Right atrium auricular region (tissue), 2 donors: ENCODE results near the gene RHAG. TPM values are rescaled to one million over a fixed set of nuclear protein-coding genes. Genes with fewer than 3 reads are reported as not detected.

ENCODE experiments used
- DNase-seq: peaks from one replicate; pipeline ENCODE4 v3.0.0-alpha.2; 2019; ENCODE audit warnings: low spot score
- H3K27ac ChIP-seq, 2 donors: fragments of 200-600 bp; sonication (generic); 1 replicate in 1 of 2; 2 replicates in 1 of 2; pipeline ENCODE4 v1.5.1; 2016 to 2019
- H3K27me3 ChIP-seq, 2 donors: fragments of 200-600 bp; sonication (generic); one replicate each; pipeline versions ENCODE4 v1.5.1 to v1.6.0; 2017 to 2019
- H3K36me3 ChIP-seq: fragments of 200-600 bp; sonication (generic); one replicate; pipeline ENCODE4 v1.5.1; 2016
- H3K4me1 ChIP-seq, 2 donors: fragments of 200-600 bp; sonication (generic); one replicate each; pipeline versions ENCODE4 v1.5.1 to v1.6.0; 2017 to 2019
- H3K4me3 ChIP-seq, 2 donors: fragments of 200-600 bp; sonication (generic); 1 replicate in 1 of 2; 2 replicates in 1 of 2; pipeline ENCODE4 v1.5.1; 2017 to 2019; ENCODE audit warnings: mild to moderate bottlenecking in 1 of 2, moderate library complexity in 1 of 2
- H3K9me3 ChIP-seq, 2 donors: fragments of 200-600 bp; sonication (generic); one replicate each; pipeline ENCODE4 v1.5.1; 2019
- CTCF ChIP-seq, 2 donors: fragments of 200-600 bp; sonication (generic); IDR thresholded peaks; one replicate each; pipeline ENCODE4 v1.5.1; 2019; ENCODE audit warnings: antibody characterized with exemption in 2 of 2
- total RNA-seq, 2 donors: library from RNA; depleted of rRNA; stranded (reverse); fragments of >200 nt; gene quantifications; one replicate each; pipeline ENCODE4 v1.1.0, GENCODE V29; 2016

RHAG gene
- 1 to 10 TPM; 1.3 to 2.0 TPM for total RNA-seq

DNA sequence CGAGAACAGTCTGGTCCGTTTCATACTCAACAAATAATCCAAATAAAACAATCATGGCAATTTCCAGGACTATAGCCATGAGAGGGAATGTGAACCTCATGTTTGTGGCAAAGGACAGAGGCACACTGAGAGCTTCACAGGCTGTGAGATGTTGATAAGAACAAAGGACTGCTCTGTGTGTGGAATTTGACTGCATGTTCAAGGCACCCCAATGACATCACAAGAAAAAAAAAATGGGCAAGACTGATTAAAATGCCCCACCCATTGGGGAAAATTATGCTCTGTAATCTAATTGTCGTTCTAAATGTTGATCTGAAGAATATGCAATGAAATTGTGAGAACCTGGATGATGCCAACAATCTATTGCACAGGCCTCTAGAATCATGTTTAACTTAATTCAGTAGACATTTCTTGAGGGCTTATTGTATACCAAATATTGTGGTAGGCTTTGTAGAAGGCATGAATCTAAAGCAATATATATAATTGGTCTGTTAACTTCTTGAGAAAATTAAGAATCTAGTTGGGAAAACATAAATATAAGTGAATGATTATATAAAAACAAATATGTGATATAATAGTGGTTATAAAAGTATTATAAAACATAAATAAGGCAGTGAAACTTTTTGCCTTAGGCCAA is at the start of gene RHAG:
Gene RHAG (minus strand): TSS at position 127 of the 637 bp plus-strand sequence. CDS start 27 bp downstream, at position 100.
- H3K9me3 ChIP-seq = no peaks in the 10 kb centered on the region
- TF ChIP-seq CTCF (IDR thresholded peaks at IDR 0.05) = no peak

GRCh38 chr6:49676671-49677281 is 40.1 kb upstream of the RHAG start:
- no peak for TF ChIP-seq CTCF (IDR thresholded peaks at IDR 0.05)
- peaks cover 0 to 6% of the 10 kb centered on the region in 2 donors for H3K9me3 ChIP-seq
- no peak overlapping the region for H3K4me3 ChIP-seq
- no peak for DNase-seq
- H3K27ac ChIP-seq = no peak overlapping the region
- no peaks in the 10 kb centered on the region for H3K27me3 ChIP-seq
- no peaks in the 10 kb centered on the region for H3K36me3 ChIP-seq
- no peaks in the 10 kb centered on the region for H3K4me1 ChIP-seq

More for the DNA sequence above, at the start of gene RHAG:
- no peaks in the 10 kb centered on the region for H3K27me3 ChIP-seq
- no peak for DNase-seq
- no peak within 1 kb of the TSS for H3K27ac ChIP-seq
- H3K4me3 ChIP-seq = no peak within 1 kb of the TSS
- no peaks in the 10 kb centered on the region for H3K36me3 ChIP-seq
- no peaks in the 10 kb centered on the region for H3K4me1 ChIP-seq

GRCh38 chr6:49675816-49676215 is 39.2 kb upstream of the RHAG start:
- no peak for TF ChIP-seq CTCF (IDR thresholded peaks at IDR 0.05)
- no peaks in the 10 kb centered on the region for H3K4me1 ChIP-seq
- no peak for DNase-seq
- no peaks in the 10 kb centered on the region for H3K27me3 ChIP-seq
- H3K36me3 ChIP-seq = no peaks in the 10 kb centered on the region
- peaks cover 0 to 8% of the 10 kb centered on the region in 2 donors for H3K9me3 ChIP-seq
- no peak overlapping the region for H3K27ac ChIP-seq
- H3K4me3 ChIP-seq = no peak overlapping the region

DNA sequence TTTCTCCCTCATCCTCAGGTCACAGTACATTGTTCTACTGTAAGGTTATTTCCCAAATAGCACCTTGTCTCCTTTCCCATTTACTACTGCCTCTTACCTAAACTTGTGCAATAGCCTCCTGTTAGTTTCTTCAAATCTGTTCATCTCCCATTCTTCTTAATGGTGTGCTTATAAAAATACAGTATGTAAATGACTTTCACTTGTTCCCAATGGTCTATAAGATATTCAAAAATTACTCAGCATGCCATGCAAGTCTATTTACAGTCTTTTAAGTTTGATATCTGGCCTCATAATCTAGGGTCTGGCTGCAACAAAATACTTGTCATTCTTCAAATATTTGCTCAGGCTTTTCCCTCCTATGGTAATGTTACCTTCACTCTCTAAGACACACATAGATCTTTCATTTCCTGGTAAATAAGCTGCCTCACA is 31.5 kb upstream of the RHAG start:
- Histone ChIP-seq H3K4me1 (no peaks in the 10 kb centered on the region), H3K4me3 (no peak overlapping the region), H3K27ac (no peak overlapping the region), H3K36me3 (no peaks in the 10 kb centered on the region), H3K9me3 (peaks cover 0 to 8% of the 10 kb centered on the region in 2 donors), H3K27me3 (no peaks in the 10 kb centered on the region)
- DNase-seq = no peak
- TF ChIP-seq CTCF (IDR thresholded peaks at IDR 0.05) = no peak

DNA sequence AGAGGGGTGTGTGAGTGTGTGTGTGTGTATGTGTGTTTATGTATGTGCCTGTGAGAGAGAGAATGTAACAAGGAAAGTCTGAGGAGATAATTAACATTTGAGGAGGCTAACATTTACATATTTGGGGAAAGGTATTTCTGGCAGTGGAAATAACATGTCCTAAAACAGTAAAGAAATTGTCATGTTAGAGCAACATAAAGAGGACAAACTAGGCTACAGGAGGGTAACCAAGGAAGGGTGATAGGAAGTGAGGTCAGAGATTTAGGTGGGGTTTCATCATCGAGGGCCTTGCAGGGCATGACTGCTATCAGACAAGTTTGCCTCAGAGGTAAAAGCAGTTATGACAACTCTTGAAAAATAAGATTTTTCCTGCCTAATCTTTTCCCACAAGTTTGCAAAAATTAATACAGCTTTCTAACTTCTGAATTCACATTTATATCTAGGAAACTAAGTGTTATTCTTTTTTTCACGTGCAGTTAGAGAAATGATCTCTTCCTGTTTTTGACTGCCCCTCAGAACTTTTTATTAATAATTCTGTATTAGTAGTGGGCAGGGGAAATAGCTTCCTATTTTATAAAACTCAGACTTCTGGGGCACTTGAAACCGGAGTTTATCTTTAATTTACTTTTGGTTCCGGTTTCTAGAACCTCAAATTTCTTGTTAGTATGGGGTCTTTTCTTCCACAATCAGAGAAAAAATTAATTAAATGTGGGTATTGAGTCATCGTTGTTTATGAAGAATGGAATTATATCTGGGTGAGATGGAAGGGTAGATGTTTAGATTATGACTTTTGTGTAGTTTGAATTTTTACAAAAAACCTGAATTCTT is 30.5 kb upstream of the RHAG start:
- Histone ChIP-seq H3K27ac (no peak overlapping the region), H3K36me3 (no peaks in the 10 kb centered on the region), H3K4me1 (no peaks in the 10 kb centered on the region), H3K4me3 (no peak overlapping the region), H3K9me3 (peaks cover 0 to 6% of the 10 kb centered on the region in 2 donors), H3K27me3 (no peaks in the 10 kb centered on the region)
- no peak for TF ChIP-seq CTCF (IDR thresholded peaks at IDR 0.05)
- no peak for DNase-seq
